NCI-H2196 (cell line): ENCODE results near the gene JAKMIP2.

Source experiments
- DNase-seq: peaks from one replicate; lab custom pipeline; 2025; ENCODE audit not compliant: unreplicated experiment; lab: John Stamatoyannopoulos, UW

JAKMIP2 gene

GRCh38 chr5:147704544-147704943 lies 78.0 kb downstream of the JAKMIP2 start:
- DNase-seq, result no peak

- no peak for DNase-seq
These were observed 81.1 kb downstream of the JAKMIP2 start for GRCh38 chr5:147701468-147701867.

DNA sequence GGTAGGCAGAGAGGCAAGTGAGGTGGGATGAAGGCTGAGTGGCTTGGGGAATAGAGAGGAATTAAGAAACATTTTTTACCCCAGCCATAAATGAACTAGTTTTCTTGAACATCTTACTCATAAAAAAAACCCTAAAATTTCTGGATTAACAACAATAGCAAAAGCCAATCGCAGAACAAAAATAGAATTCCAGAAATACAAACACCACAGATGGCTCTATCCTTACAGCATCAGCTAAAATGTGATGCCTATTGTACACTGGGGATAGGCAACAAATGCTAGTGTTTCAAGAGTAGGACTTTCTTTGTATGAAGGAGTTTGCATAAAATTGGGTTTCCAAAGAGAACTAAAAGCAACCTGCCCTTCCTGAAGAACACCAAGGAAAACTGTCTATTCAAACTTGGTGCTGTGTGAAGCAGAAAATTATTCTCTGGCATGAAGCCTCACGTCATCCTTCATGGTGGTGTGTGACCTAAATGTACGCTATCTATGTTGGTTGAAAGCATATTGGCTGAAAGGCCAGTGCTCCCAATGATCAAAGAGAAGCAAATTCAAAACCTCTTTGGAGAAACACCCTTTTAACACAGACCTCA lies 82.9 kb downstream of the JAKMIP2 start:
- no peak for DNase-seq

DNA sequence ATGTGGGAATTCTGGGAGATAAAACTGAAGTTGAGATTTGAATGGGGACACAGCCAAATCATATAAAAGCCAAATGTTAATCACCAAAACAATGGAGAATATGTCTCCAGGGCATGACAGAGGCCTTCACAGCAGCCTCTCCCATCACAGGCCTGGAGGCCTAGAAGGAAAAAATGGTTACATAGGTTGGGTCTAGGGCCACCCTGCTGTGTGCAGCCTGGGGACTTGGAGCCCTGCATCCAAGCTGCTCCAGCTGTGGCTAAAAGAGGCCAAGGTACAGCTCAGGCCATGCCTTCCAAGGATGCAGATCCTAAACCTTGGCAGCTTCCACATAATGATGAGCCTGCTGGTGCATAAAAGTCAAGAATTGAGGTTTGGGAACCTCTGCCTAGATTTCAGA lies 85.1 kb downstream of the JAKMIP2 start:
- DNase-seq, result no peak

DNA sequence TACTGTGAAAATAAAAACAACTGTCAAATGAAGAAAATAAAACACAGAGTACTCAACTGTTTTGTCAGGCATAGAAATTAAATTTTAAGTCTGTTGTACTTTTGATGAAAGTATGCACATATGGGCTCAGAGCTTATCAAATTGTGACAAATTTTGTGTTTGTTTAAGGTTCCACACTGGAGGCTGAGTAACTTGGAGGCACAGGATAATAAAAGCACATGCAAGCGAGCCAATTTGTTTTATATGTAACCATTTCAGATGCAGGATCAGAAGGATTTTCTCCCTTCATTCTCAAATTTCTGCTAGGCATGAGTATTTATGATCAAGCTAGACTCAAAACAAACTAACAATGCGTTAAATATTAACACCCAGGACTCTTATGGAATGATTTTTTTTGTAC lies 87.8 kb downstream of the JAKMIP2 start:
- no peak for DNase-seq

DNA sequence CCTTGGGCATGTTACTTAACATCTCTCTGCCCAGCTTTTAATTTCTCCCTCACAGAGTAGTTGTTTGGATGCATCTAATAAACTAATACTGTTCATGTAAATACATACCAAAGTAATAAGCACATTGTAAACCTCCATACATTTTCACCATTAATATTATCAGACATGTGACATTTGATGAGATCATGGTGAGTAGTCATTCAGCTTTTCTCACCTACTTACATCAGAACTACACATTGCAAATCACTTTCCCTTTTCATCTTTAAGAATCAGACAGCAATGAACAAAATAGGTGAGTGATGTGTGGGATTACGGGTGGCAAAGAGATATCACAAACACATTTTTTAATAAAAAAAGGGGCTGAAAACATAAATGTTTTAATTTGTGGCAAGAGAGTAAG lies 89.3 kb downstream of the JAKMIP2 start:
- no peak for DNase-seq

- no peak for DNase-seq
These were observed 91.4 kb downstream of the JAKMIP2 start for GRCh38 chr5:147691130-147691529.

DNA sequence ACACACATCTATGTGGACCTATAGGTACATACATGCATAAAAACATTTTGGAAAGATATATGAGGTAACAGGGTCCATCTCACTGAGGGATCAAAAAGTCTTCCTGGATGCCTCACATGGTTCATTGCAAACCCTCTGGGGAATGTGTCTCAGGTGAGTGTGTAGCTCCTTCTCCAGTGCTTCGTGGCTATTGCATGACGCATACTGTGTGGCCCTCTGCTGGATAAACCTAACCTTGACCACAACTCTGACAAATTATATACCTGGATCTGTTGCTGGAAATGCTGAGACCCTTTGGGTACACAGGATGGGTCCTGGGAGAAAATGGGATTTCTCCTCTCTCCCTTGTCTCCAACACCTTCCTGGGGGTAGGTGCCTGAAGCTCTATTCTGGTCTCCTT lies 91.9 kb downstream of the JAKMIP2 start:
- no peak for DNase-seq

DNA sequence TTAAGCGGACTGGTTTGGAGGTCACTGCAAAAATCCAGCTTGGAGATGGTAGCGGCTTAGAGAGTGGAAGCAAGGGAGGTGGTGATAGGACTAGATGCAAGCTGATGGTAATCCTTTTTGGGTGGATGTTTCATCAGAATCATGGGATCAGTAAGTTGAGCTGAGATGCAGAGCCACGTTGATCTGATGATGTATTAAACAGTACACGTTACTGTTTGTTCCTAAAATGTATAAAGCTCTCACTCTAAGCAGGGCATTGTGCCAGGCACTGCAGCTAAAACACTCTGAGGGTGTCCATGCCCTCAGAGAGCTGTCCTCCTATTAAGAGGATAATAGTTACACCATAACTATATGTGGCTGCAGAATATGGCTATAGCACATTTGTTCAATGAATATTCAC lies 93.1 kb downstream of the JAKMIP2 start:
- no peak for DNase-seq

DNA sequence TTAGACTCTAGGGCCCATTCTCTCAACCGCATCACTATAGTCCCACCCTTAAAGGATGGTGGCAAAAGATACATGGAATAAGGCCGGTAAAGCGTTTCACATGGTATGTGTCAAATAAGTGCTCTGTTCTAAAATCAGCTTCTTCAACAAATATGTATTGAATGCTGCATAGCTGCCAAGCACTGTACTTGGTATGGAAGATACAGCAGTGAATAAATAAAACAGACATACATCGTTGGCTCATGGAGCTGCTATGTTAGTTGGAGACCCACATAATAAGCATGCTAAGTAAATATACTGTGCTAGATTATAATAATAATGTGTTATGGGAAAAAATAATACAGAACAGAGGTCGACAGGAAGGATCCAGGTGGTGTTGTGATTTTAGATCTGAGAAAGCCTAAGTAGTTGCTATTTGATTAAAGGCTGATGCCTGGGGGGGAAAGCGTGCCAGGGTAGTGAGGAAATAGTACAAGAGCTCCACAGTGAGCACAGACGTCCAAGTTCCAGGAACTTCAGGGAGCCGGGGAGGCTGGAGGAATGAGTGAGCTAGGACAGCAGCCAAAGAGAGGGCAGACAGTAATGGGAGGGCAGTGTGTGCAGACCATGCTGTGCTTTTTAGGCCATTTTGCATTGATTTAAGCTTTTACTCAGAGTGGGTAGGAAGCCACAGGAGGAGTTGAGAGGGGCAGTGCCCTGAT lies 93.7 kb downstream of the JAKMIP2 start:
- DNase-seq, result no peak

- no peak for DNase-seq
These were observed 95.4 kb downstream of the JAKMIP2 start for GRCh38 chr5:147687118-147687517.

GRCh38 chr5:147686421-147686820 lies 96.1 kb downstream of the JAKMIP2 start:
- no peak for DNase-seq

DNA sequence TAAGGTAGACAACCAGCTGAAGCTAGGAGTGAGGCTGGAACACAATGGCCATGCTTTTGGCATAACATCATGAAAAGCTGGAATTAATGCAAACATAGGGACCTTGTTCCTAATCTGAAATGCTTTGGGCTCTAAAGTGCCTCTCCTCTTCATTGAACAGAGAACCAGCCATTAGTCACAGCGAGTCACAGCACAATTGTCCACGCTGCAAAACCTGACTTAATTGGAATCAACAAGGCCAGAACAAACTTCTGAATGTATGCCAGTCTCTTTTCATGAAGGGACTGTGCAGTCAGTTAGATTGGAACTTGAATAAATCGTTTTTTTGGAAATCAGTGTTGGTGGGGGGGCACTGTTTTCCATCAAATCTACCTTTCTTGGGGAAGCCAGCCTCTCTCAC lies 96.5 kb downstream of the JAKMIP2 start:
- DNase-seq, result no peak

GRCh38 chr5:147675168-147675567 lies 107.4 kb downstream of the JAKMIP2 start:
- no peak for DNase-seq

DNA sequence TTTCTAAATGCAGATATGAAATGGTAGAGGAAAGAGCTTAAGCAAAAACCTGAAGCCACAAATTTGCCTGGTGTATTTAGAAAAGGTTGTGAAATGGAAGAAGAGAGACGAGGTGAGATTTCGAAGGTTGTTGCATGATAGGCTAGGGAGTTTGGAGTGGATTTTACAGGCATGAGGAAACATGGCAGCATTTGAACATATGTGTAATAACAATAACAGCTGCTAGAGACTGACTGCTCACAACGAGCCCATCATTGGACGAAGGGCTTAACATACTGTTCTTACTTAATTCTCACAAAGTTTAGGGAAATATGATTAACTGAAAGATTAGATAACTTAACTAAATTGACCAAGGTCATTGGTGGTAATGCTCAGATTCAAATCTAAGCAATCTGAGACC lies 108.1 kb downstream of the JAKMIP2 start:
- DNase-seq, result no peak

DNA sequence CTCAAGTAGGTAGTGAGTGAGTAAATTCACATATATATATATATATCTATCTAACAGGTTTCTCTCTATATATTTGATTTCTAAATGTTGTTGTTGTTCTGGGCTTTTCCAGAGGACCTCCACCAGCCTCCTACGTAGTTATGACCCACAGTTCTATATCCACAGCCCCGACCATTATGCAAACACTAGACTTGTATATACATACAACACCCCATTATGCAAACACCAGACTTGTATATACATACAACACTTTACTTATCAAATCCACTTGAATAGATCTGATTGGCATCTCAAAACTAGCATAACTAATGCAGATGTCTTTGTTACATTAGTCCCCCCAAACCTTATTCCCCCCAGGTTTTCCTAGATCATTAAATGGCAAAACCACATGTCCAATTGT lies 108.7 kb downstream of the JAKMIP2 start:
- no peak for DNase-seq

GRCh38 chr5:147673266-147673665 lies 109.3 kb downstream of the JAKMIP2 start:
- no peak for DNase-seq

- no peak for DNase-seq
These were observed 111.2 kb downstream of the JAKMIP2 start for GRCh38 chr5:147671365-147671764.

GRCh38 chr5:147670815-147671214 lies 111.7 kb downstream of the JAKMIP2 start:
- no peak for DNase-seq

DNA sequence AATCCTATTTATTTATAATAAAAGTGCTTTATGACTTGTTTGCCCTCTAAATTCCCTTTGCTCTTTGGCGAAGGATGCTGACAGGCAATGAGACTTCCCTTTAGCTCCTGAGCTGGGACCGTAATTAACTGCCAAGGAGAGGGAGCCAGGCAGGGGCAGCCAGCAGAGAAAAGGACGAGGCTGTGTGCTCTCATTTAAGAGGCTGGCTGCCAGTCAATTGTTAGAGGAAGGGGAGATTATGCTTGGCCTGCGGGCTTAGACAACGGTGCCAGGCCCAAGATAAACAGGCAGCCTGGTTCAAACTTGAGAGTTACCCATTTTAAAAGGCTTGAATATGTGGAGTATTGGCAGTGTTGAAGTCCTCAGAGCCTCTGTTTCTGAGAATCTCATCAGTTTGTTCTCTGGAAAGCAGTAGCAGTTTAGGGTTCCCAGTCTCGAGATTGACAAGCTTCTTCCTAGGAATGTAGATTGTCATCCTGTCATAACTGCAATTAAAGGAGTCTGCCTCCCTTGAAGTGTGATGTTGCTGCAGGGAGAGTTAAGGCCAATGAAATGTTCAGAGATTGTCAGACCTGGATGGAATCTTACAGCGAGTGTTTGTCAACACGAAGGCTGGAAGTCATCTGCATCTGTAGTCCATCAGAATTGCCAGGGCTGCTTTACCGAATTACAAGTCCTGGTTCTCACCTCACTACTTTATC lies 113.2 kb downstream of the JAKMIP2 start:
- DNase-seq, result peak; percentile 11

DNA sequence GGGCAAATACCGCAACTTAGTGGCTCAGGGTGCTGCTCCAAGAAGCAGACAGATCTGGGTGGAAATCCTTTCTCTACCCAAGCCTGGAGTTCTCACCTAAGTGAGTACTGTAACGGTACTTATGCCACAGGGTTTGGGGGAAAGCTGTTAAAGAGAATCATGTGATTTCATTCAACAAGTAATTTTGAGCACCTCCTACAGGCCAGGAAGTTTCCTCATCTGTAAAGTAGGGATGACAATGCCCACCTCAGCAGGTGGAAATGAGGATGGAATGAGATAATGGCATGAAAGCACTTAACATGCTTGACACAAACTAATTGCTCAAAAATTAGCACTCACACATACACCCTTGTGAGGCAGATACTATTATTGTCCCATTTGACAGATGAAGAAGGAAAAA lies 114.1 kb downstream of the JAKMIP2 start:
- DNase-seq, result no peak

DNA sequence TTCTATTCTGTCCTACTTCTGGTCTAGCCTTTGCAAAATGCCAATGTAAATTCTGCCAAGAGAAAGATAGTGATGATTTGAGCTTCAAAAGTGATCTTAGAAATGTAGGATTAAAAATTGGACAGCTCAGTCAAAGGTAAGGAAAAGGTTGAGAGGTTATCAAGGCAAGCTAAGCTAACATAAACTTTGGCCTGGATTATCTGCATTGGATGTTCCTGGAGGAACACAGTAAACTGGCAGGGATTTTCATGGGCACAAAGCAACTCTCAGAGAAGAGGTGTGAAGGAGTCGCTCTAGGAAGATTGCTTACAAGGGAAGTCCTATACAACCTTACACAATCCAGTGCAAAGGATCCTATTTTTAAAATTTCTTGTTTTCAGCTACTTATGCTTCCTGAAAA lies 115.2 kb downstream of the JAKMIP2 start:
- no peak for DNase-seq
